ENCODE results near the gene MYO3B. TPM values are rescaled to one million over a fixed set of nuclear protein-coding genes. Genes with fewer than 3 reads are reported as not detected.

MYO3B gene
- polyA plus RNA-seq, 1 donor (not counting 4 experiments of a cell fraction or from before 2014, with no cell fraction given), result 4.4 TPM

- no peaks in the 10 kb centered on the region for H3K79me2 ChIP-seq (ENCODE audit: control insufficient read depth, insufficient read depth, low read length)
- no peak overlapping the region for H2AFZ ChIP-seq (ENCODE audit: control insufficient read depth, low read length)
- no peak overlapping the region for H3K27ac ChIP-seq (ENCODE audit: control insufficient read depth, insufficient read depth, low read length)
- H3K9ac ChIP-seq (ENCODE audit: control insufficient read depth, extremely low read depth, insufficient read depth, low read length), result no peak overlapping the region
- dilution Hi-C loops (cut with MboI; ENCODE audit: extremely low pct_ligation_motif_present, low sequenced_read_pairs), result no loop called here
- no peak for TF ChIP-seq EZH2 (IDR thresholded peaks at IDR 0.05; ENCODE audit: low read length)
- TF ChIP-seq, protein P1, sequence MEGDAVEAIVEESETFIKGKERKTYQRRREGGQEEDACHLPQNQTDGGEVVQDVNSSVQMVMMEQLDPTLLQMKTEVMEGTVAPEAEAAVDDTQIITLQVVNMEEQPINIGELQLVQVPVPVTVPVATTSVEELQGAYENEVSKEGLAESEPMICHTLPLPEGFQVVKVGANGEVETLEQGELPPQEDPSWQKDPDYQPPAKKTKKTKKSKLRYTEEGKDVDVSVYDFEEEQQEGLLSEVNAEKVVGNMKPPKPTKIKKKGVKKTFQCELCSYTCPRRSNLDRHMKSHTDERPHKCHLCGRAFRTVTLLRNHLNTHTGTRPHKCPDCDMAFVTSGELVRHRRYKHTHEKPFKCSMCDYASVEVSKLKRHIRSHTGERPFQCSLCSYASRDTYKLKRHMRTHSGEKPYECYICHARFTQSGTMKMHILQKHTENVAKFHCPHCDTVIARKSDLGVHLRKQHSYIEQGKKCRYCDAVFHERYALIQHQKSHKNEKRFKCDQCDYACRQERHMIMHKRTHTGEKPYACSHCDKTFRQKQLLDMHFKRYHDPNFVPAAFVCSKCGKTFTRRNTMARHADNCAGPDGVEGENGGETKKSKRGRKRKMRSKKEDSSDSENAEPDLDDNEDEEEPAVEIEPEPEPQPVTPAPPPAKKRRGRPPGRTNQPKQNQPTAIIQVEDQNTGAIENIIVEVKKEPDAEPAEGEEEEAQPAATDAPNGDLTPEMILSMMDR (optimal IDR thresholded peaks at IDR 0.05 in 1 of 3, IDR thresholded peaks at IDR 0.05 in 1 of 3, conservative IDR thresholded peaks at IDR 0.05 in 1 of 3; ENCODE audit: extremely low read depth in 1 of 3, insufficient read depth in 2 of 3, low read length in 3 of 3), result no peak
- H3K4me1 ChIP-seq (ENCODE audit: control insufficient read depth, extremely low read depth, insufficient read depth, low read length), result no peaks in the 10 kb centered on the region
- no peaks in the 10 kb centered on the region for H3K9me3 ChIP-seq (ENCODE audit: control insufficient read depth, low read depth, low read length)
- DNase-seq (ENCODE audit: low read depth, low spot score) (no peak), FAIRE-seq (no peak)
- peaks cover 24% of the 10 kb centered on the region for H3K27me3 ChIP-seq (ENCODE audit: control insufficient read depth, extremely low read depth, insufficient read depth, low read length)
- H3K4me2 ChIP-seq (ENCODE audit: control insufficient read depth, extremely low read depth, insufficient read depth, low read depth, low read length), result no peak overlapping the region
- no peaks in the 10 kb centered on the region for H3K36me3 ChIP-seq (ENCODE audit: control insufficient read depth in 2 of 2, extremely low read depth in 1 of 2, insufficient read depth in 2 of 2, low read length in 2 of 2)
- H4K20me1 ChIP-seq (ENCODE audit: control insufficient read depth, extremely low read depth, insufficient read depth, low read length), result no peaks in the 10 kb centered on the region
- H3K9me1 ChIP-seq (ENCODE audit: control insufficient read depth, extremely low read depth, insufficient read depth, low read length), result no peaks in the 10 kb centered on the region
- no peak overlapping the region for H3K4me3 ChIP-seq (ENCODE audit: control insufficient read depth in 2 of 3, extremely low read depth in 1 of 3, insufficient read depth in 2 of 3, low read depth in 1 of 3, low read length in 3 of 3)
Observed at GRCh38 chr2:170365686-170366085, 187.7 kb downstream of the MYO3B start.

DNA sequence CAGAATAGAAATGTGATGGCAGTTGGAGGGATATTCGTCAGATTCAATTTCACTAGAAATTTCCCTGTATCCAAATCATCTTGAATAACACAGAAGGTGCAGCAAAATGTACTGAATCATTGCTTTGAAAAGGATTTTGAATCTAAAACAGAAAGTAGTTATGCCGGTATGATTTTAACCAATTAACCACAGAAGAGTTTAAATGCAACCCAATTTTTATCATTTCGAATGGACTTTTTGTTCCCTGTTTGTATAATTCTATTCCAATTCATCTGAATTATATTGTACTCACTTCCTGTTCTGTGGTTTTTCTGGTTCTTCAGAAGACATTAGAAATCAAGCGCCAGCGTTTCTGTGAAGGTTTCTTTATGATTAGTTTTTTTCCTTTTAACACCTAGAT, 190.4 kb downstream of the MYO3B start:
- no peaks in the 10 kb centered on the region for H3K4me1 ChIP-seq (ENCODE audit: control insufficient read depth, extremely low read depth, insufficient read depth, low read length)
- TF ChIP-seq EZH2 (IDR thresholded peaks at IDR 0.05; ENCODE audit: low read length), result no peak
- TF ChIP-seq, protein P1 (optimal IDR thresholded peaks at IDR 0.05 in 1 of 3, IDR thresholded peaks at IDR 0.05 in 1 of 3, conservative IDR thresholded peaks at IDR 0.05 in 1 of 3; ENCODE audit: extremely low read depth in 1 of 3, insufficient read depth in 2 of 3, low read length in 3 of 3), result no peak
- H3K79me2 ChIP-seq (ENCODE audit: control insufficient read depth, insufficient read depth, low read length), result no peaks in the 10 kb centered on the region
- H3K4me2 ChIP-seq (ENCODE audit: control insufficient read depth, extremely low read depth, insufficient read depth, low read depth, low read length), result no peak overlapping the region
- H3K27me3 ChIP-seq (ENCODE audit: control insufficient read depth, extremely low read depth, insufficient read depth, low read length), result peaks cover 19% of the 10 kb centered on the region
- no peaks in the 10 kb centered on the region for H3K9me1 ChIP-seq (ENCODE audit: control insufficient read depth, extremely low read depth, insufficient read depth, low read length)
- H3K9me3 ChIP-seq (ENCODE audit: control insufficient read depth, low read depth, low read length), result no peaks in the 10 kb centered on the region
- H3K4me3 ChIP-seq (ENCODE audit: control insufficient read depth in 2 of 3, extremely low read depth in 1 of 3, insufficient read depth in 2 of 3, low read depth in 1 of 3, low read length in 3 of 3), result no peak overlapping the region
- H4K20me1 ChIP-seq (ENCODE audit: control insufficient read depth, extremely low read depth, insufficient read depth, low read length), result no peaks in the 10 kb centered on the region
- DNase-seq (ENCODE audit: low read depth, low spot score) (no peak), FAIRE-seq (no peak)
- H3K27ac ChIP-seq (ENCODE audit: control insufficient read depth, insufficient read depth, low read length), result no peak overlapping the region
- H3K36me3 ChIP-seq (ENCODE audit: control insufficient read depth in 2 of 2, extremely low read depth in 1 of 2, insufficient read depth in 2 of 2, low read length in 2 of 2), result no peaks in the 10 kb centered on the region
- dilution Hi-C loops (cut with MboI; ENCODE audit: extremely low pct_ligation_motif_present, low sequenced_read_pairs), result no loop called here
- H2AFZ ChIP-seq (ENCODE audit: control insufficient read depth, low read length), result no peak overlapping the region
- no peak overlapping the region for H3K9ac ChIP-seq (ENCODE audit: control insufficient read depth, extremely low read depth, insufficient read depth, low read length)
